ENCODE data around the gene TTC27. TPM values are rescaled to one million over a fixed set of nuclear protein-coding genes. Genes with fewer than 3 reads are reported as not detected.

TTC27 gene
- total RNA-seq = 10 to 100 TPM; 18.9 to 20.3 TPM
- 10 to 100 TPM; 11.8 to 12.5 TPM for polyA plus RNA-seq (ENCODE audit: insufficient read length in 2 of 2)
- long read RNA-seq, donor 1, partial matches to known transcripts = 0 of 1 reads
- long read RNA-seq, donor 1, other reads (novel, unspliced or antisense) = 0 of 1 reads
- long read RNA-seq, donor 2, partial matches to known transcripts = 0 of 1 reads
- long read RNA-seq, donor 2, other reads (novel, unspliced or antisense) = 0 of 1 reads
- long read RNA-seq, donor 3 = 0 reads
- long read RNA-seq, donor 4, partial matches to known transcripts = 5 of 6 reads
- long read RNA-seq, donor 4, other reads (novel, unspliced or antisense) = 0 of 6 reads

DNA sequence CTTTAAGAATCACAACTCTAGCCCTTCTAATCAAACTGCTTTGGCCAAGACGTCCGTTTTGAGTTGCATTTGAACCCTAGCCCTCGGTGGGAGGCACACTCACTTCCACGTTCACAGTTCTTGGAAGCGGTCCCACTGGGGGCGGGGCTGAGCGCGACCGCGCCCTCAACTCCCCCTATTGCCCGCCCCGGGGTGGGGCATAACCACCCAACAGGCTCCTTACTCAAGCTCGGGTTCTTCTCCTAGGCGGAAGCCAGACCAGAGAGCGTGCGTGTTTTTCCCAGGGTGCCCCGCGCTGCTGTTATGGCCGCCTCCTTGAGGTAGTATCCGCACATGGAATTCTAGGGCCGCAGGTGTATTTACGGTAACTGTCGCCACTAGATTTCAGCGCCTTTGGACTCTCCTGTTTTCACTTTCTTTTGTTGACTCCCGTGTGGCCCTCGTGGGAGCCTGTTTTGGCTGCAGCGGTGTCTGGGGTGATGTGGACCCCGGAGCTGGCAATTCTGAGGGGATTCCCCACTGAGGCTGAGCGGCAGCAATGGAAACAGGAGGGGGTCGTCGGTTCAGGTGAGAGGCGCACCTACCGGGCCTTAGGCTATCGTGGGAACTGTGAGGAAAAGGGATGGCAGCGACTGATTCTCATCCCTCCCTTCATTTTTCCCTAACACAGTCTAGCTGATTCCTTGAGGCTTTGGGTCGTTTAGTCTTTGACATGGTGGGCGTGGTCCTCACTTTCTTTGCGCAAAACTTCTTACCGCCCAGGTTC, at the start of gene TTC27:
TTC27 (plus strand) TSS at position 237 of the 766 bp plus-strand sequence; CDS start at position 480, 243 bp downstream.
- Histone ChIP-seq H3K36me3 (ENCODE audit: control insufficient read depth, insufficient read depth, low read length) (peaks cover 10% of the 10 kb centered on the region), H3K4me1 (ENCODE audit: control insufficient read depth, insufficient read depth, low read length) (peaks cover 15% of the 10 kb centered on the region), H3K9me3 (ENCODE audit: control insufficient read depth, insufficient read depth, low read length) (no peaks in the 10 kb centered on the region), H3K27ac (ENCODE audit: low read depth, low read length) (peak within 1 kb of the TSS; percentile 69), H3K27me3 (ENCODE audit: control insufficient read depth, insufficient read depth, low read length) (no peaks in the 10 kb centered on the region), H3K4me3 (ENCODE audit: low read depth, low read length) (peak within 1 kb of the TSS; percentile 98)
- peak; percentile 83 to 99 (median 90) for DNase-seq (ENCODE audit: low read depth in 4 of 6, low spot score in 6 of 6)
- WGBS (ENCODE audit: insufficient coverage) = 0% methylated on average over 29 of the region's 39 CpGs

DNA sequence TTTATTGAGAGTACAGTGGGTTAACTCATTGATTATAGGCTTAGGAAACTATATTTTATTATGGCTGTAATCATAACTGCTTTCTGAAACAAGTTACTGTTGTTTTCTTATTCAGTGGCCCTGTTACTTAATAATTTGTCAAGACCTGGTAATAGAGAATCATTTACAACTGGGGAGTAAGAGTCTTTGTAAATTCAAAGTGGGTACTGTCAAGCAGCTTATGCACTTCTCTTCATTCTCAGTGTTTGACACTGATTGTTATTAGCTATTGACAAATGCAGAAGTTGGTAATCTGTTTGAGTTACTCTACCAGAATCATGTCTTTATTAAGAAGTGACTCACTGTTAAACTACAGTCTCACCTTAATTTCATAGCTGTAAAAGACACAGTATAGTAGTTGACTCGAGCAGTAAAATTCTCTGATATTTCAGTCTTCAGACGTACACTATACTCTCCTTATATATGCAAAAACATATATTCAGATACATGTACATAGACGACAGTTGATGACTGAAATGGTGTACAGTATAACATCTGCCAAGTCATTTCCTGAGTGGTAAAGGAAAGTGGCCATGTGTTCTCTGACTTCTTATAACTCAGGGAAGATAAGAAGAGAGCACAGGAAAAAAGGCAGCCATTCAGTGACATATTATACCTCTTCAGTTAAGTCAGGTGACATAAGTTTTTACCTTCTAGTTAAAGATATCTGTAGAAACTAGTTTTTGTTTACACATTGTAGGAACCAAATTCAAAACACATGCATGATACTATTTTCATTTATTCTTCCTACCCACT, 36.0 kb upstream of the TTC27 start:
- no CpG with 5 or more reads among the region's 3 CpGs for WGBS (ENCODE audit: insufficient coverage)
- no peaks in the 10 kb centered on the region for H3K27me3 ChIP-seq (ENCODE audit: control insufficient read depth, insufficient read depth, low read length)

DNA sequence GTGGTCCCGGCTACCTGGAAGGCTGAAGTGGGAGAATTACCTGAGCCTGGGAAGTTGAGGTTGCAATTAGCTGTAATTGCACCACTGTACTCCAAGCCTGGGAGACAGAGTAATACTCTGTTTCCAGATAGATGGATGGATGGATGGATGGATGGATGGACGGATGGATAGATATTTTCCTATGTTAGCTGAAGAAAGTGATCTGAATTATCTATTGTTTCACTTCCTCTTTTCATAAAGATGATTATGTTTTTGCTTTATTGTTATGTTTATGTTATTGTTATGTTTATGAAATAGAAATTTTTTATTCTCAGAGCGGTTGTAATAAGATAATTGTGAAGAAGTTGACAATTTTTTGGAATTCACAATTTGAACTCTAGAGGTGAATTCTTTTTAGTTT, 33.3 kb upstream of the TTC27 start:
- H3K4me1 ChIP-seq (ENCODE audit: control insufficient read depth, insufficient read depth, low read length) = no peaks in the 10 kb centered on the region
- H3K27me3 ChIP-seq (ENCODE audit: control insufficient read depth, insufficient read depth, low read length) = no peaks in the 10 kb centered on the region
- no peak for DNase-seq (ENCODE audit: low read depth in 4 of 6, low spot score in 6 of 6)
- no peak overlapping the region for H3K4me3 ChIP-seq (ENCODE audit: low read depth, low read length)
- H3K27ac ChIP-seq (ENCODE audit: low read depth, low read length) = no peak overlapping the region
- H3K36me3 ChIP-seq (ENCODE audit: control insufficient read depth, insufficient read depth, low read length) = peaks cover 8% of the 10 kb centered on the region
- WGBS (ENCODE audit: insufficient coverage) = 100% methylated on average over 1 of the region's 3 CpGs
- no peaks in the 10 kb centered on the region for H3K9me3 ChIP-seq (ENCODE audit: control insufficient read depth, insufficient read depth, low read length)

More for the DNA sequence above, 36.0 kb upstream of the TTC27 start:
- no peak overlapping the region for H3K4me3 ChIP-seq (ENCODE audit: low read depth, low read length)
- DNase-seq (ENCODE audit: low read depth in 4 of 6, low spot score in 6 of 6) = no peak
- no peaks in the 10 kb centered on the region for H3K36me3 ChIP-seq (ENCODE audit: control insufficient read depth, insufficient read depth, low read length)
- no peak overlapping the region for H3K27ac ChIP-seq (ENCODE audit: low read depth, low read length)
- H3K9me3 ChIP-seq (ENCODE audit: control insufficient read depth, insufficient read depth, low read length) = no peaks in the 10 kb centered on the region
- no peaks in the 10 kb centered on the region for H3K4me1 ChIP-seq (ENCODE audit: control insufficient read depth, insufficient read depth, low read length)

DNA sequence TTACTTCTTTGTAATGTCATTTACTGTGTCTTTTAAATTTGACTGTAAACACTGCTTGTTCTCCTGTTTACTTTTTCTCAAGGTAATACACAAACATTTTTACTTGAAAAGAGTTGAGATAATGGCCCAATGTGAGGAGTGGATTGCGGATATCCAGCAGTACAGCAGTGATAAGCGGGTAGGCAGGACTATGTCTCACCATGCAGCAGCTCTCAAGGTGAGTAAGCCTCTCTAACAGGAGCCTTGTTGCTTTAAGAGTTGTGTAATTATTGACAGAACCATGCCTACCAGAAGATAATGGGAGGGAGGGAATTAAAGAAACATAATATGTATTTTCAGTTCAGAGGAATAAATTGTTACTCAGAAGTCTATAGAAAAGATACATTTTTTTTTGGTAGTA, 16.5 kb upstream of the TTC27 start:
- no peaks in the 10 kb centered on the region for H3K27me3 ChIP-seq (ENCODE audit: control insufficient read depth, insufficient read depth, low read length)
- DNase-seq (ENCODE audit: low read depth in 4 of 6, low spot score in 6 of 6) = no peak
- no peak overlapping the region for H3K4me3 ChIP-seq (ENCODE audit: low read depth, low read length)
- H3K4me1 ChIP-seq (ENCODE audit: control insufficient read depth, insufficient read depth, low read length) = no peaks in the 10 kb centered on the region
- H3K9me3 ChIP-seq (ENCODE audit: control insufficient read depth, insufficient read depth, low read length) = no peaks in the 10 kb centered on the region
- H3K36me3 ChIP-seq (ENCODE audit: control insufficient read depth, insufficient read depth, low read length) = peaks cover 41% of the 10 kb centered on the region
- WGBS (ENCODE audit: insufficient coverage) = 100% methylated on average over 2 of the region's 2 CpGs
- no peak overlapping the region for H3K27ac ChIP-seq (ENCODE audit: low read depth, low read length)

DNA sequence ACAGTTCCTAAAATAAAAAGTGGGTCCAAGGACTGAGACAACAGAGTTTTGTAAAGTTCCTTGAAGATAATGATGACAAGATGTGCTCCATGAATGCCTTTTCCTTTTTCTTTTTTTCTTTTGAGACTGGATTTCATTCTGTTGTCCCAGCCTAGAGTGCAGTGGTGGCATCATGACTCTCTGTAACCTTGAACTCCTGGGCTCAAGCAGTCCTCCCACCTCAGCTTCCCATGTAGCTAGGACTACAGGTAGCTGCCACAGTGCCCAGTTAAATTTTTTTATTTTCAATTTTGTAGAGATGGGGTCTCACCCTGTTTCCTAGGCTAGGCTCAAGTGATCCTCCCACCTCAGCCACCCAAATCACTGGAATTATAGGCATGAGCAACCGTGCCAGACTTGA, 16.1 kb upstream of the TTC27 start:
- no peaks in the 10 kb centered on the region for H3K4me1 ChIP-seq (ENCODE audit: control insufficient read depth, insufficient read depth, low read length)
- peaks cover 42% of the 10 kb centered on the region for H3K36me3 ChIP-seq (ENCODE audit: control insufficient read depth, insufficient read depth, low read length)
- no peaks in the 10 kb centered on the region for H3K27me3 ChIP-seq (ENCODE audit: control insufficient read depth, insufficient read depth, low read length)
- DNase-seq (ENCODE audit: low read depth in 4 of 6, low spot score in 6 of 6) = no peak
- H3K27ac ChIP-seq (ENCODE audit: low read depth, low read length) = no peak overlapping the region
- WGBS (ENCODE audit: insufficient coverage) = no CpG with 5 or more reads among the region's 1 CpG
- no peaks in the 10 kb centered on the region for H3K9me3 ChIP-seq (ENCODE audit: control insufficient read depth, insufficient read depth, low read length)
- no peak overlapping the region for H3K4me3 ChIP-seq (ENCODE audit: low read depth, low read length)

DNA sequence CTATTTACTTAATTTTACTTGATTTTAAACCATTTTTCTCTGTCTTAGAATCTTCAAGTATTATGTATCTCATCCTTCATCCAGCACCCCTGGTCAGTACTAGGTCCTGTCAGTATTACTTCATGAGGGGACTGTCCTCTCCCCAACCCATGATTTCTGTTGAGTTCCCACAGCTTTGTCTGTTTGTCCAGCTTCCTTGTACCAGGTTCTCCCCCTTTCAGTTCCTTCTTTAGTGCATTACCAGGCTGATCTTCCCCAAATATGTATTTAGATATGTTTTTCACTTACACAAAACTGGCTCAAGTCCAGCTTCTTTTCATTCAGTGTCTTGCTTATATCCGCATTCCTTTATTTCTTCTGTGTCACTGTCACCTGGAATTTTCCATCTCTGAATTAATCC, 13.8 kb upstream of the TTC27 start:
- Histone ChIP-seq H3K36me3 (ENCODE audit: control insufficient read depth, insufficient read depth, low read length) (peaks cover 35% of the 10 kb centered on the region), H3K27ac (ENCODE audit: low read depth, low read length) (no peak overlapping the region), H3K9me3 (ENCODE audit: control insufficient read depth, insufficient read depth, low read length) (no peaks in the 10 kb centered on the region), H3K4me3 (ENCODE audit: low read depth, low read length) (no peak overlapping the region), H3K27me3 (ENCODE audit: control insufficient read depth, insufficient read depth, low read length) (no peaks in the 10 kb centered on the region), H3K4me1 (ENCODE audit: control insufficient read depth, insufficient read depth, low read length) (no peaks in the 10 kb centered on the region)
- DNase-seq (ENCODE audit: low read depth in 4 of 6, low spot score in 6 of 6) = no peak
- no CpG with 5 or more reads among the region's 1 CpG for WGBS (ENCODE audit: insufficient coverage)

DNA sequence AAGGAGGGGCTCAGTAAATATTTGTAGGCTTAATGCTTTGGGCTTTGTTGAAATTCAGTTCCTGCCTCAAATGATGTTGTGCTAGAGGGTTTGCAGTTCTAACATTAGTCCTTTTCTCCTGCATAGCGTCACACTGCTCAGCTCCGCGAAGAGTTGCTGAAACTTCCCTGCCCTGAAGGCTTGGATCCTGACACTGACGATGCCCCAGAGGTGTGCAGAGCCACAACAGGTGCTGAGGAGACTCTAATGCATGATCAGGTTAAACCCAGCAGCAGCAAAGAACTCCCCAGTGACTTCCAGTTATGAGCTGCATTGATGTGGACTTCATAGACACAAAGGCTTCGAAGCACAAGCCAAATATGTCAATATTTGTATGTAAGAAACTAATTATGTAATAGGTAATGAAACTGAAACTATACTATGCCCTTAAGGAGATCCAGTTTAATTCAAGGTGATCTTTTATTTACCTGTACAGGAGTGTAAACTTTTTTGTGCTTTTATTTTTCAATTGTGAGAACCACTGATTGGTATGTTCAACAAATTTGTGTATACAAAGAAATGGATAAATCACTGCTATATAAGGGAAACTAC, 10.2 kb upstream of the TTC27 start:
- DNase-seq (ENCODE audit: low read depth in 4 of 6, low spot score in 6 of 6) = no peak
- 76% methylated on average over 4 of the region's 5 CpGs for WGBS (ENCODE audit: insufficient coverage)
- Histone ChIP-seq H3K4me1 (ENCODE audit: control insufficient read depth, insufficient read depth, low read length) (no peaks in the 10 kb centered on the region), H3K27ac (ENCODE audit: low read depth, low read length) (no peak overlapping the region), H3K9me3 (ENCODE audit: control insufficient read depth, insufficient read depth, low read length) (no peaks in the 10 kb centered on the region), H3K27me3 (ENCODE audit: control insufficient read depth, insufficient read depth, low read length) (no peaks in the 10 kb centered on the region), H3K36me3 (ENCODE audit: control insufficient read depth, insufficient read depth, low read length) (peaks cover 27% of the 10 kb centered on the region), H3K4me3 (ENCODE audit: low read depth, low read length) (no peak overlapping the region)

DNA sequence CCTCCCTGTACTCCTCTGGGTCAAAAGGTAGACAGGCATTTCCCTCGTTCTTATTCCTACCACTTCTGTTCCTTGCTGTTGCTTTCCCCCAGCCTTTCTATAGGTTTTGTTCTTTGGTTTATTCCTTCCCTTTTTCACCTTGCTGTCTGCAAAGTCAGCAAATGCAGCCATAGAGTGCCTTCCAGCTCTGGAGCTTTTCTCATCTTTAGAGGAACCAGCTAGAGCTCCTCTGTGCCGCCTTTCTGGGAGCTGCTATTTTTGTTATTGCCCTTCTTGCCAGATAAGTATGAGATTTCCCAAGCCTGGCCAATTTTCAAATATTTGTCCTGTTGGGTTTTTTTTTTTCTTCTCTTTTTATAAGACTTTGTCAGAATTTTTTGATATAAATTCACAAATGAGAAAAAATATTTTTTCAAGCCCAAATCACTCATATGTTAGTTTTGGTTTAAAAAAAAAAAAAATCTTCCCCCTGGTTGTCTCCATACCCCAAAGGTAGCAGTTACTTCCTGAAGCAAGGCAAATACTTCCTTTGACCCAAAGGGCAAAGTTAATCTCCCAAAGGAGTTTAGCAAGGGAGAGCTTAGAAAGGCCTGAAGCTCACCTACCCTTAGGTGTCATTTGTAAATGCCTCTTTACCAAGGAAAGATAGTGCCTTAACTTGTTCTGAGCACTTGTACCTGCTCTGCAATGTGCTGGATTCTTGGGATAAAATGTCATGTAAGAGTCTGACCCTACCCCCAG, 5.1 kb upstream of the TTC27 start:
- H3K9me3 ChIP-seq (ENCODE audit: control insufficient read depth, insufficient read depth, low read length) = no peaks in the 10 kb centered on the region
- H3K27ac ChIP-seq (ENCODE audit: low read depth, low read length) = no peak overlapping the region
- no peak overlapping the region for H3K4me3 ChIP-seq (ENCODE audit: low read depth, low read length)
- 80% methylated on average over 1 of the region's 2 CpGs for WGBS (ENCODE audit: insufficient coverage)
- no peaks in the 10 kb centered on the region for H3K27me3 ChIP-seq (ENCODE audit: control insufficient read depth, insufficient read depth, low read length)
- DNase-seq (ENCODE audit: low read depth in 4 of 6, low spot score in 6 of 6) = peak in 1 of 6 donors; percentile 2
- peaks cover 7% of the 10 kb centered on the region for H3K36me3 ChIP-seq (ENCODE audit: control insufficient read depth, insufficient read depth, low read length)
- H3K4me1 ChIP-seq (ENCODE audit: control insufficient read depth, insufficient read depth, low read length) = peaks cover 7% of the 10 kb centered on the region

DNA sequence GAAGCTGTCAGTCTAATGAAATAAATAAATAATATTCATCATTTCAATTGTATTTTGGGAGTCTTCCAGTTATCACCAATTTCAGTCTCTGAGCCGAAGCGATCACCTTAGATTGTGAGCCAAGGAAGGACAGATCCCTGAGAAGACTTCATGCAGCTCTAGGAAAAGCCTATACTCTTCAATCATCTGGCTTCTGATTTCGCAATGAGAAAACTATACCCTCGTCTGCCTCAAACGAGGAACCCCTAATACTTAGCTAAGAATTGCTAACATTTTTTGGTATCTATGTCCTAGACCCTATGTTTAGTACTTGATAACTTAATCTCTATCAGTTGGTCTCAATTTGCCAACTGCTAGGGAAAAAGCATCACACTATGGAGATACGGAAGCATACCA, 4.5 kb upstream of the TTC27 start:
- no peaks in the 10 kb centered on the region for H3K27me3 ChIP-seq (ENCODE audit: control insufficient read depth, insufficient read depth, low read length)

More for the DNA sequence above, 4.5 kb upstream of the TTC27 start:
- Histone ChIP-seq H3K9me3 (ENCODE audit: control insufficient read depth, insufficient read depth, low read length) (no peaks in the 10 kb centered on the region), H3K36me3 (ENCODE audit: control insufficient read depth, insufficient read depth, low read length) (peaks cover 7% of the 10 kb centered on the region), H3K4me3 (ENCODE audit: low read depth, low read length) (no peak overlapping the region), H3K4me1 (ENCODE audit: control insufficient read depth, insufficient read depth, low read length) (peaks cover 7% of the 10 kb centered on the region), H3K27ac (ENCODE audit: low read depth, low read length) (no peak overlapping the region)
- no peak for DNase-seq (ENCODE audit: low read depth in 4 of 6, low spot score in 6 of 6)
- 100% methylated on average over 3 of the region's 6 CpGs for WGBS (ENCODE audit: insufficient coverage)
